Sigmoid colon (tissue), 7 donors: ENCODE results near the gene OGFOD2. TPM values are rescaled to one million over a fixed set of nuclear protein-coding genes. Genes with fewer than 3 reads are reported as not detected.

Experiments used
- DNase-seq: peaks from one replicate; pipeline ENCODE4 v3.0.0-alpha.2; 2019
- H3K27ac ChIP-seq, 4 donors: fragments of 200-600 bp; sonication (generic); one replicate each; pipeline ENCODE4 v1.5.1; 2016 to 2019; ENCODE audit warnings: mild to moderate bottlenecking in 1 of 4
- H3K27me3 ChIP-seq, 3 donors: fragments of 200-600 bp; sonication (generic); one replicate each; pipeline ENCODE4 v1.5.1; 2019; ENCODE audit warnings: mild to moderate bottlenecking in 1 of 3
- H3K36me3 ChIP-seq, 4 donors: fragments of 200-600 bp; sonication (generic); one replicate each; pipeline ENCODE4 v1.5.1; 2016 to 2019
- H3K4me1 ChIP-seq, 4 donors: fragments of 200-600 bp; sonication (generic); one replicate each; pipeline ENCODE4 v1.5.1; 2017 to 2019
- H3K4me3 ChIP-seq, 4 donors: fragments of 200-600 bp; sonication (generic); one replicate each; pipeline ENCODE4 v1.5.1; 2017 to 2019; ENCODE audit warnings: mild to moderate bottlenecking in 2 of 4, moderate library complexity in 1 of 4
- H3K9me3 ChIP-seq, 4 donors: fragments of 200-600 bp in 3 of 4; sonication (generic) in 3 of 4; one replicate each; pipeline versions ENCODE4 v1.5.1 to v1.6.1; 2013 to 2019
- CTCF ChIP-seq, 4 experiments: fragments of 450-650 bp in 3 of 4; fragments of 200-600 bp in 1 of 4; IDR thresholded peaks; one replicate each; pipeline ENCODE4 v1.5.1; 2016 to 2019; ENCODE audit warnings: antibody characterized with exemption in 4 of 4, mild to moderate bottlenecking in 3 of 4, moderate library complexity in 2 of 4
- EP300 ChIP-seq, 4 donors: sonication (generic); formaldehyde crosslinking; IDR thresholded peaks; one replicate each; pipeline ENCODE4 v1.6.1; 2017; ENCODE audit warnings: antibody characterized with exemption in 4 of 4
- POLR2A ChIP-seq, 2 donors: fragments of 450-650 bp; IDR thresholded peaks; one replicate each; pipeline ENCODE4 v1.6.1; 2016; ENCODE audit warnings: antibody characterized with exemption in 2 of 2, mild to moderate bottlenecking in 2 of 2, moderate library complexity in 2 of 2
- POLR2AphosphoS5 ChIP-seq, 4 donors: sonication (generic); formaldehyde crosslinking; IDR thresholded peaks; one replicate each; pipeline ENCODE4 v1.6.1; 2017; ENCODE audit warnings: antibody characterized with exemption in 4 of 4
- WGBS, 2 donors: extraction: QIAGEN DNeasy Blood & Tissue Kit; methylation state at CpG; one replicate each; pipeline ENCODE4 v1.1.7; 2013; 5-methylcytosine and 5-hydroxymethylcytosine counted together
- intact Hi-C: fragments of 100-400 bp; cut with DNase I; formaldehyde crosslinking; loops from one replicate; pipeline ENCODE4 v1.15.1; 2023
- polyA plus RNA-seq, 3 donors: library from polyadenylated mRNA; stranded (reverse); fragments of 200-250 nt; gene quantifications; one replicate each; pipeline ENCODE4 v1.2.3, GENCODE V29; 2013
- total RNA-seq, 4 donors: library from RNA; depleted of rRNA; stranded (reverse); fragments of >200 nt; gene quantifications; one replicate each; pipeline ENCODE4 v1.1.0, GENCODE V29; 2016
- donor health status: healthy with polysubstance abuse.
- donor health status: Bipolar disorder and iron deficiency.
- donor health status: healthy.

Gene OGFOD2
- total and polyA plus RNA-seq, 7 donors: 8.1 to 26.5 (median 10.2) TPM

GRCh38 chr12:122988612-122989212 lies 13.7 kb downstream of the OGFOD2 start:
- DNase-seq: no peak
- TF ChIP-seq POLR2AphosphoS5 (IDR thresholded peaks at IDR 0.05): no peak
- TF ChIP-seq EP300 (IDR thresholded peaks at IDR 0.05): no peak
- TF ChIP-seq CTCF (IDR thresholded peaks at IDR 0.05): no peak
- TF ChIP-seq POLR2A (IDR thresholded peaks at IDR 0.05): no peak
- WGBS, 2 donors: 91 to 93% methylated on average over 21 of the region's 21 CpGs
- peaks cover 12 to 59% (median 18%) of the 10 kb centered on the region in 4 donors for H3K36me3 ChIP-seq
- no peak overlapping the region for H3K4me3 ChIP-seq
- H3K4me1 ChIP-seq: peaks cover 0 to 20% (median 17%) of the 10 kb centered on the region in 4 donors
- no peaks in the 10 kb centered on the region for H3K27me3 ChIP-seq
- no peaks in the 10 kb centered on the region for H3K9me3 ChIP-seq
- H3K27ac ChIP-seq: no peak overlapping the region
- intact Hi-C loops: no loop called here

- Histone ChIP-seq H3K9me3 (no peaks in the 10 kb centered on the region), H3K4me1 (peaks cover 0 to 13% (median 11%) of the 10 kb centered on the region in 4 donors), H3K27ac (no peak overlapping the region), H3K36me3 (peaks cover 12 to 59% (median 18%) of the 10 kb centered on the region in 4 donors), H3K27me3 (no peaks in the 10 kb centered on the region), H3K4me3 (no peak overlapping the region)
- intact Hi-C loops: no loop called here
- DNase-seq: no peak
- WGBS, 2 donors: 90 to 93% methylated on average over 10 of the region's 10 CpGs
- TF ChIP-seq EP300 (IDR thresholded peaks at IDR 0.05): no peak
- no peak for TF ChIP-seq POLR2AphosphoS5 (IDR thresholded peaks at IDR 0.05)
- TF ChIP-seq POLR2A (IDR thresholded peaks at IDR 0.05): no peak
- no peak for TF ChIP-seq CTCF (IDR thresholded peaks at IDR 0.05)
Measured at GRCh38 chr12:122989225-122989839, 14.3 kb downstream of the OGFOD2 start.

GRCh38 chr12:122989874-122990419 lies 14.9 kb downstream of the OGFOD2 start:
- intact Hi-C loops: no loop called here
- Histone ChIP-seq H3K4me1 (peaks cover 0 to 7% (median 5%) of the 10 kb centered on the region in 4 donors), H3K27me3 (no peaks in the 10 kb centered on the region), H3K4me3 (no peak overlapping the region), H3K36me3 (peaks cover 12 to 59% (median 18%) of the 10 kb centered on the region in 4 donors), H3K27ac (no peak overlapping the region), H3K9me3 (no peaks in the 10 kb centered on the region)
- TF ChIP-seq EP300 (IDR thresholded peaks at IDR 0.05) (no peak), CTCF (IDR thresholded peaks at IDR 0.05) (no peak), POLR2A (IDR thresholded peaks at IDR 0.05) (no peak), POLR2AphosphoS5 (IDR thresholded peaks at IDR 0.05) (no peak)
- WGBS, 2 donors: 93 to 94% methylated on average over 22 of the region's 22 CpGs
- DNase-seq: no peak

GRCh38 chr12:122990561-122990960 lies 15.5 kb downstream of the OGFOD2 start:
- peaks cover 12 to 54% (median 18%) of the 10 kb centered on the region in 4 donors for H3K36me3 ChIP-seq
- H3K27me3 ChIP-seq: no peaks in the 10 kb centered on the region
- DNase-seq: no peak
- no peak for TF ChIP-seq CTCF (IDR thresholded peaks at IDR 0.05)
- TF ChIP-seq EP300 (IDR thresholded peaks at IDR 0.05): no peak
- no peak for TF ChIP-seq POLR2A (IDR thresholded peaks at IDR 0.05)
- TF ChIP-seq POLR2AphosphoS5 (IDR thresholded peaks at IDR 0.05): no peak
- H3K27ac ChIP-seq: no peak overlapping the region
- H3K9me3 ChIP-seq: no peaks in the 10 kb centered on the region
- 91 to 93% methylated on average over 13 of the region's 13 CpGs for WGBS, 2 donors
- intact Hi-C loops: no loop called here
- H3K4me3 ChIP-seq: no peak overlapping the region
- H3K4me1 ChIP-seq: peaks cover 0 to 3% (median under 1%) of the 10 kb centered on the region in 4 donors
